ENCODE measurements around the gene SRPRB.

SRPRB gene, protein sequence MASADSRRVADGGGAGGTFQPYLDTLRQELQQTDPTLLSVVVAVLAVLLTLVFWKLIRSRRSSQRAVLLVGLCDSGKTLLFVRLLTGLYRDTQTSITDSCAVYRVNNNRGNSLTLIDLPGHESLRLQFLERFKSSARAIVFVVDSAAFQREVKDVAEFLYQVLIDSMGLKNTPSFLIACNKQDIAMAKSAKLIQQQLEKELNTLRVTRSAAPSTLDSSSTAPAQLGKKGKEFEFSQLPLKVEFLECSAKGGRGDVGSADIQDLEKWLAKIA

DNA sequence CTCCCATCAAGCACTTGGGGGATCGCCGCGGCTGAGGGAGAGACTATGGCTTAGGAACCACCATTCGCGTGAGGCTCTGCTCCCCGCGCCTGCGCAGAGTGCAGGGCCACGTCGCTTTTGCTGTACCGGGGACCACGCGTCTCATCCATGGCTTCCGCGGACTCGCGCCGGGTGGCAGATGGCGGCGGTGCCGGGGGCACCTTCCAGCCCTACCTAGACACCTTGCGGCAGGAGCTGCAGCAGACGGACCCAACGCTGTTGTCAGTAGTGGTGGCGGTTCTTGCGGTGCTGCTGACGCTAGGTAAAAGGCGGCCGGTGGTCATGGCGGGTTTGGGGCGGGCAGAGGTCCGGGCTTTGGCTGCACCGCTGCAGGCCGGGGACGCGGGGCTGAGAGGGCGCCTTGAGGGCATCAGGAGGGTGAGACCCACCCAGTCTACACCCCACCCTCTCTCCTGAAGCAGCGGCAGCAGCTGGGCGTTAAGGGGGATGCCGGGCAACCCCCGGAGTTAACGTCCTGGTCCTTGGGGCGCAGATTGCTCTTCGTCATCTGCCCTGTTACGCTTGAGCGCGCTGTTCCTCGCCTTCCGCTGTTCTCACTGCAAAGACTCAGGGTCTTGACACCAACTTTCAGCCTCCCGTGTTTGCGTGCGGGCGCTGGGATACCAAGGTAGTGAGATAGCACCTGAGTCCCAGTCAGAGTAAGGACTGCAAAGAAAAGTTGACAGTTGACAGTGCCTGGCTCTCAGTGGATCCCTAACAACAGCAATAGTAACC is at the start of gene SRPRB:
Gene SRPRB (plus strand): TSS at position 114 of the 774 bp plus-strand sequence. CDS start 34 bp downstream, at position 148.
- Mint-ChIP-seq H3K27ac (peak within 1 kb of the TSS; percentile 97), H3K9me3 (no peaks in the 10 kb centered on the region), H3K4me3 (peak within 1 kb of the TSS; percentile 95), H3K36me3 (ENCODE audit: low read depth) (peaks cover 11% of the 10 kb centered on the region), H3K27me3 (ENCODE audit: low read depth) (peaks cover 13% of the 10 kb centered on the region), H3K4me1 (ENCODE audit: low read depth) (peaks cover 16% of the 10 kb centered on the region)

DNA sequence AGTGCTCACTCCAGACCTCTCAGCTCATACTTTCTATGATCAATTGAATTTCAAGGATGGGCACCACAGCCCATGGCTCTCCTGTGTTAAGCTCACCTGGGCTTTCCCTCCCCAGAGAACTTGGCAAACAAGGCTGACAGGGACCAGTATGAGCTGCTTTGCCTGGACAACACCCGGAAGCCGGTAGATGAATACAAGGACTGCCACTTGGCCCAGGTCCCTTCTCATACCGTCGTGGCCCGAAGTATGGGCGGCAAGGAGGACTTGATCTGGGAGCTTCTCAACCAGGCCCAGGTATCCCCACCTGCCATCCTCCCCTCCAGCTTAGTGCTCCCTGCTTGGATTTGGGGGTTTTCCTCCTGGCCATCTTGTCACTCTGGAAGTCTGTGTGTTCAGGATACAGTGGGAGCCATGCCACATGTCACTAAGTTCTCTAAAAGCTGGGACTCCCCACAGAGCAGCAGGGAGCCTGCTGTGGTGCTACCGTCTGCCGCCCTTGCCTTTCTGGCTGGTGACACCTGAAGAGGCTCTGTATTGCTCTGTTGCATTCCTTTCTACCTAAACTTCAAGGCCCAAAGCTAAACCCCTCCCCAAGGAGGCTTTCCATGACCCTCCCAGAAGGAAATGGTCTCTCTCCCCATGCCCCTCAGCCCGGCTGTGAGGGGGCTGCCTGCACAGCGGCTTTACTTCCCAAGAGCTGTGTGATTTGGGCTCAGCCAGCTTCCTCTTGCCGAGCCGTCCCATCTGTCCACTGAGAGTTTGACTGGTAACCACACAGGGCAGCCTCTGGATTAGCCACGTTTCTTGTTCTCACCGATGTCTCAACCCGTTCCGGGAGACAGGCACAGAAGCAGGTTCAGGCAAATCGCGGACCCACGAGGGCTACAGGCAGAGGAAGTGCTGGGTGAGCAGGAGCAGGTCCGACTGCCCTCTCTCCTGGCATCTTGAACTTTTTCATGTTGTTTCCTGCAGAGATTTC is 48.6 kb upstream of the SRPRB start:
- H3K36me3 Mint-ChIP-seq (ENCODE audit: low read depth), result no peaks in the 10 kb centered on the region
- no peak overlapping the region for H3K27ac Mint-ChIP-seq
- no peaks in the 10 kb centered on the region for H3K27me3 Mint-ChIP-seq (ENCODE audit: low read depth)
- no peaks in the 10 kb centered on the region for H3K4me1 Mint-ChIP-seq (ENCODE audit: low read depth)
- no peaks in the 10 kb centered on the region for H3K9me3 Mint-ChIP-seq
- H3K4me3 Mint-ChIP-seq, result no peak overlapping the region

DNA sequence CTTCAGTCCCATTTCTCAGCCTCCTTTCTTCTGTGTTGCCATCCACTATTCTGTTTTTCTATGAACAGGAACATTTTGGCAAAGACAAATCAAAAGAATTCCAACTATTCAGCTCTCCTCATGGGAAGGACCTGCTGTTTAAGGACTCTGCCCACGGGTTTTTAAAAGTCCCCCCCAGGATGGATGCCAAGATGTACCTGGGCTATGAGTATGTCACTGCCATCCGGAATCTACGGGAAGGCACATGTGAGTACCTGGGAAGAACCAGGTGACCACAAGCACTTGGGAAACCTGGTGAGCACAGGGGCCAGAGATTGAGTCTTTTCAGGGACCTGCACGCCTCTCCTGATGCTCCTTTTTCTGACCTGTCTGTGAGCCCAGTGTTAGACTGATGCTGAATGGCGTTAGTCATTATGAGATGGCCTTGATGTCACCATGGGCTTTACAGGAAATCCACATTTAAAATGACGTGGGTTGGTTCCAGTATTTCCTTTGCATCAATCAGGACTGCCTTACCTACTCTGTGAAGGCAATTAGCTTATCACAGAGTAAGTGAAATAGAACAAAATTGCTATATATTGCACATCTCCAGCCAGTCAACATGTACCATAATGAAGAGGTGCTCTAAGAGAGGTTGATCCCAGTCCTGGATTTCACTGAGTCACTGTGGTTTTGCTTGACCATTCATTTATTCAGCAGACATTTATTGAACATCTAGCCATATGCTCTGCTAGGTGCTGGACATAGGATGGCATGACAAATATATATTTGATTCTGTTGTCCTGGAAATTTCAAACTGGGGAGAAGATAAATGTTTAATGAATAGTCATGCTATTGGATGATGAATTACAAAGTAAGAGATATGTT is 47.7 kb upstream of the SRPRB start:
- H3K4me1 Mint-ChIP-seq (ENCODE audit: low read depth), result no peaks in the 10 kb centered on the region
- no peaks in the 10 kb centered on the region for H3K36me3 Mint-ChIP-seq (ENCODE audit: low read depth)
- no peak overlapping the region for H3K4me3 Mint-ChIP-seq
- no peaks in the 10 kb centered on the region for H3K9me3 Mint-ChIP-seq
- no peaks in the 10 kb centered on the region for H3K27me3 Mint-ChIP-seq (ENCODE audit: low read depth)
- no peak overlapping the region for H3K27ac Mint-ChIP-seq

DNA sequence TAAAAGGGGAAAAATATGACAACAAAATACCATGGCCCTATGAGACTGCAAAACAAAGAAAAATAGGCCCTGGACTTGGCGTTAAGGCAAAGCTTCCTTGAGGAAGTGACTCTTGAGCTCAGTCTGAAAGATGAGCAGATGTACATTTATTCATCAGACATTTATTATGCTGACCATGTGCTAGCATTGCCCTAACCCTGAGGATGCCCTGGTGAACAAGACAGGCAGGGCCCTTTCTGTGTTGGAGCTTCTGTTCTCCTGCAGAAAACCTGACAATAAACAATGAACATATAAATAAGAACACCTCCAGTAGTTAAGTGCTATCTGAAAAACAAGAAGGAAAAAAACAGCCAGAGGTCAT is 47.1 kb upstream of the SRPRB start:
- H3K4me1 Mint-ChIP-seq (ENCODE audit: low read depth), result no peaks in the 10 kb centered on the region
- H3K27me3 Mint-ChIP-seq (ENCODE audit: low read depth), result no peaks in the 10 kb centered on the region
- no peaks in the 10 kb centered on the region for H3K36me3 Mint-ChIP-seq (ENCODE audit: low read depth)
- H3K4me3 Mint-ChIP-seq, result no peak overlapping the region
- H3K9me3 Mint-ChIP-seq, result no peaks in the 10 kb centered on the region
- no peak overlapping the region for H3K27ac Mint-ChIP-seq

DNA sequence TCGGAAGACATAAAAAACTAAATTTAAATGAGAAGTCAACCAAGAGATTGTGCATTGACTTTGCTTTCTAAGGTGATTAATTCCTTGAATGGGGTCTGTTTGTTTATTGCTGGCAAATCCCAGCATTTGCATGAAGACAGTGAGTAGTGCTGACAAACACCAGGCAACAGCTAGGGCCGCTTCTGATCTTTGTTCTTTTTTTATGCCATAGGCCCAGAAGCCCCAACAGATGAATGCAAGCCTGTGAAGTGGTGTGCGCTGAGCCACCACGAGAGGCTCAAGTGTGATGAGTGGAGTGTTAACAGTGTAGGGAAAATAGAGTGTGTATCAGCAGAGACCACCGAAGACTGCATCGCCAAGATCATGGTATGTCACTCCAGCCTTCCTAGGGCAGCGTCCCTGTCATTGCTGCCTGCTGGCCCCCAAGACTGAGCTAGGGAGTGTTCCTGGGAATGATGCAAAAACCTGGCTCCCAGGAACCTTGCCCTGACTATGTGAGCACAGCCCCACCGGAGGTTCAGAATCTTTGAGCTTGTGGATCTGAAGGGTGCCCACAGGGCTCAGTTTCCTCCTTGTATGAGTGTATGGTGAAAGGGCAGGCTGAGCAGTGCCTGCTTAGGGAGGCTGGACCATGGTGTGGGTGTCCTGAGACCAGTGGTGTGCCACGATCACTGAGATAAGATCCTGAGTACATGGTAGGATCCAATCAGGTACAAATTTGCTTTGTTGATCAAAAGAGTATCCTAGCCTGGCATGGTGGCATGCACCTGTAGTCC is 46.5 kb upstream of the SRPRB start:
- Mint-ChIP-seq H3K36me3 (ENCODE audit: low read depth) (no peaks in the 10 kb centered on the region), H3K9me3 (no peaks in the 10 kb centered on the region), H3K4me3 (no peak overlapping the region), H3K27me3 (ENCODE audit: low read depth) (peaks cover 4% of the 10 kb centered on the region), H3K4me1 (ENCODE audit: low read depth) (no peaks in the 10 kb centered on the region), H3K27ac (no peak overlapping the region)

DNA sequence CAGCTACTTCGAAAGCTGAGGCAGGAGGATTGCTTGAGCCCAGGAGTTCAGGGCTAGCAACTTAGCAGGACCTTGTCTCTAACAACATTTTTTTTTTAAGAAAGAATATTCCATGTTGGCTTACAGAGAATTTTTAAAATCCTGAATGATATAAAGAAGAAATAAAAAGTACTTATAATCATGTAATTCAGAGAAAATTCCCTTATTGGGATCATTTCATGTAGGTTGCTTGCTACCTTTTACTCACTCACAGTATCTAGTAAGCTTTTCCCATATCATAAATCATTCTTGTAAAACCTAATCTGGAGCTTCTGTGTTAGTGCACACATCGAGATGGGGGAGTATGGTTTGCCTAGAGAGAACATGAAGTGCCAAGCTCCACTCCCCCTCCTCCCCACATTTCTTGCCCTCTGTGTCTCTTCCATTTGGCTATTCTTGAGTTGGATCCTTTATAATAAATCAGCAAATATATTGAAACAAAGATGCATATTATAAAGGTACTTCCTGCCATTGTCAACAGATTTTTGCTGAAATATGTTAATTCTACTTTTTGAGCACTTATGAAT is 45.8 kb upstream of the SRPRB start:
- Mint-ChIP-seq H3K4me1 (ENCODE audit: low read depth) (no peaks in the 10 kb centered on the region), H3K27ac (no peak overlapping the region), H3K4me3 (no peak overlapping the region), H3K36me3 (ENCODE audit: low read depth) (no peaks in the 10 kb centered on the region), H3K9me3 (no peaks in the 10 kb centered on the region), H3K27me3 (ENCODE audit: low read depth) (peaks cover 4% of the 10 kb centered on the region)

DNA sequence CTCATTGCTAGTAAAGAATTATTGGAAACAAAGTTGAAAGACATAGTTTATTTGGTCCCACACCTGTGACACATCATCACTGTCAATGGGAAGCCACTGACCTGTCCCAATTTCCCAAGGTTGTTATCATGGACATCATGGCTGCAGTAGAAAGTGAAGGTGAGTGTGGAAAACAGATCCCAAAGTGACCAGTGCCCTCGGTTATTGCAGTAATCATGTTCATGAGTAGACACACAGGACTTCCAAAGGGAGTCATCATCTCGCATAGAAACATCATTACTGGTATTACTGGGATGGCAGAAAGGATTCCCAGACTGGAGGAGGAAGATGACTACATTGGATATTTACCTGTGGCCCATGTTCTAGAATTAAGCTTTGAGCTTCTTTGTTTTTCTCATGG is 44.7 kb upstream of the SRPRB start:
- no peaks in the 10 kb centered on the region for H3K9me3 Mint-ChIP-seq
- no peaks in the 10 kb centered on the region for H3K36me3 Mint-ChIP-seq (ENCODE audit: low read depth)
- H3K4me3 Mint-ChIP-seq, result no peak overlapping the region
- H3K4me1 Mint-ChIP-seq (ENCODE audit: low read depth), result no peaks in the 10 kb centered on the region
- peaks cover 7% of the 10 kb centered on the region for H3K27me3 Mint-ChIP-seq (ENCODE audit: low read depth)
- no peak overlapping the region for H3K27ac Mint-ChIP-seq

DNA sequence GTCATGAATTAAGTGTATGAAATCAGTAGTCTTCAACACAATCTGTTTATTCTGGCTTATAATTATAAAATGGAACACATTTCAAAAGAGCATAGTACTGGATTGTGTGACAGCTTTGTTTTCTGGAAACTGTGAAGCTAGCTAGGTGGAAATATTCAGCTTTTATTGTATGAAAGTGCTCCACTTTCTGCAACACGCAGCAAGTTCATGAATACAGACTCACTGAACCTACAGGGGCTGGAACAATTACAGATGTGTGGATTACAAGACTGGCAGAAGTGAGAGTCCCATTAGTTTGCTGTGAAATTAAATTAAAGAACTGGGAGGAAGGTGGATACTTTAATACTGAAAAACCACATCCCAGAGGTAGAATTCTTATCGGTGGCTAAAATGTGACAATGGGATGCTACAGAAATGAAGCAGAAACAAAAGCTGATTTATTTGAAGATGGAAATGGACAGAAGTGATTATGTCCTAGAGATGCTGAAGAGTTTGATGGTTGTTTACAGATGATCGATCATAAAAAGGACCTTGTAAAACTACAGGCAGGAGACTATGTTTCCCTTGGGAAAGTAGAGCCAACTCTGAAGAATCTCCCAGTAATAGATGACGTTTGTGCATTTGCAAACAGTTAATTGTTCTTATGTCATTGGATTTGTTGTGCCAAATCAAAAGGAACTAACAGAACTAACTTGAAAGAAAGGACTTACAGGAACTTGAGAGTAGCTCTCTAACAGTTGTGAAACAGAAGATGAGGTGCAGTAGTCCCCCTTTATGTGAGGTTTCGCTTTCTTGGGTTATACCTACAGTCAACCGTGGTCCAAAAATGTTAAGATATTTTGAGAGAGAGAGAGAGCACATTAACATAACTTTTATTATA is 43.8 kb upstream of the SRPRB start:
- no peaks in the 10 kb centered on the region for H3K9me3 Mint-ChIP-seq
- H3K4me3 Mint-ChIP-seq, result no peak overlapping the region
- H3K4me1 Mint-ChIP-seq (ENCODE audit: low read depth), result no peaks in the 10 kb centered on the region
- H3K36me3 Mint-ChIP-seq (ENCODE audit: low read depth), result no peaks in the 10 kb centered on the region
- peaks cover 10% of the 10 kb centered on the region for H3K27me3 Mint-ChIP-seq (ENCODE audit: low read depth)
- no peak overlapping the region for H3K27ac Mint-ChIP-seq

DNA sequence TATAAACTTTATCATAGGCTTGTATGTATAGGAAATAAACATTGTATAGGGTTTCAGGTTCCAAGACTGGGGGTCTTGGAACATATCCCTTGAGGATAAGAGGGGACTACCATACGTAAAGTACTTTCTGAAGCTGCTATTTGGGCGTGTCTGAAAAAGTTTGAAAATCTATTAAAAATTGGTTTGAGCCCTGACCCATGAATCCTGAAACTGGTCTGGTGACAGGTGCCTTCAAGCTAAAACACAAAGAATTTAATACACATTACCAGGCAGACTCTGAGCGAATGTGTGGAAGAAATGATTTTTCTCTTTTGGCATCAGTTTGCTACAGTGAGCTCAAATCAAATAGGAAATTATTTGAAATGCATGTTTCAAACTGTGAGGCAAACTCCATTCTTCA is 43.1 kb upstream of the SRPRB start:
- Mint-ChIP-seq H3K4me1 (ENCODE audit: low read depth) (no peaks in the 10 kb centered on the region), H3K9me3 (no peaks in the 10 kb centered on the region), H3K36me3 (ENCODE audit: low read depth) (no peaks in the 10 kb centered on the region), H3K4me3 (no peak overlapping the region), H3K27ac (no peak overlapping the region), H3K27me3 (ENCODE audit: low read depth) (peaks cover 10% of the 10 kb centered on the region)

DNA sequence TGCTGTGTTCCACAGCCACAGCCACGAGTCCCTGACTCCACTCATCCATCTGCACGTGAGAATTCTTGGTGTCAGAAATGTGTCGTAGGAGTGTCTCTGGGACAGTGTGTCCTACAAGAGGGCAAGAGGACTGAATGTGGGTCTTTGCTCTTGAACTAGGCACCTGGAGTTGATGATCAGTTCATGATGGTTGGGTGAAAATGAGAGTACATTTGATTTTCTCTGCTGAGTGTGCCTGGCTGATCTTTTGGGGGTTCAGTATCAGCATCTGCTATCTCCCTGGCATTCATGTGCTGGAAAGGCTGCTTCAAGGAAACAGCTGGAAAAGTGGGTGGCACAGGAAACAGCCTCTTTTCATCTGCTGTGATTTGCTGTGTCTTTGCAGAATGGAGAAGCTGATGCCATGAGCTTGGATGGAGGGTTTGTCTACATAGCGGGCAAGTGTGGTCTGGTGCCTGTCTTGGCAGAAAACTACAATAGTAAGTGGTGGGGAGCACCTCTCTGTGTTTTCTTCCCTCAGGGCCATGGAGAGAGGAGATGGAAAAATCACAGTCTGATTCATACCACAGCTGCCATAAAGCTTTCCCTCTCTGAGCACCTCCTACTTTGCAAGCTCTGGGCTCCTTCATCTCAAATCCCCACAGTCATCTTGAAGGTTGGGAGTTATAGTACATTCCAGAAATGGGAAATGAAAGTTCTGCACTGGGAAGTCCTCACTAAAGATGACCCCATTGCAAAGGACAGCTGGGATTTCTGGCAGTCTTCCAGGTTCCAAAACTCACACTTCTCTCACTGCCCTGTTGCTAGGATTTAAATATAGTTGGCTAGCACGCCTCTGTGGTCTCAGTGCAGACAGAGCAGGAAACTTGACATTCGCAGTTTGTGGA is 41.6 kb upstream of the SRPRB start:
- H3K27ac Mint-ChIP-seq, result no peak overlapping the region
- no peaks in the 10 kb centered on the region for H3K4me1 Mint-ChIP-seq (ENCODE audit: low read depth)
- H3K4me3 Mint-ChIP-seq, result no peak overlapping the region
- no peaks in the 10 kb centered on the region for H3K9me3 Mint-ChIP-seq
- peaks cover 10% of the 10 kb centered on the region for H3K27me3 Mint-ChIP-seq (ENCODE audit: low read depth)
- no peaks in the 10 kb centered on the region for H3K36me3 Mint-ChIP-seq (ENCODE audit: low read depth)

DNA sequence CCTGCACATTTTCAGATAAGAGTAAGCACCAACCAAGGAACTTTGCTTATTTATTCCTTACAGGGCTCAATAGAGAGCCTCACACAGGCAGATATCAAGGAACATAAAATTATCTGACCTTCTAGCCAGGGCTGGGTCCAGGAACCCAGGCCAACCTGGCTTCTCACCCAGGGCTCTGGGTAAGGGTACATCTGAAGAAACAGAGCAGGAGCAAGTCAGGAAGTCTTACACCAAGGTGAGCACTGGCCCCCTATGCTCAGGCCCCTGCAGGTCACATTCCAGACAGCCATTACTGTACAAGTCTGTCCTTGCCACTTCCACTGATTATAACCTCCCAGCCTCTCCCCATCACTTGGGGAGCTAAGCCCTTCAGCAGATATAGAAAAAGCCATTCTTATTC is 40.4 kb upstream of the SRPRB start:
- H3K4me1 Mint-ChIP-seq (ENCODE audit: low read depth), result no peaks in the 10 kb centered on the region
- H3K4me3 Mint-ChIP-seq, result no peak overlapping the region
- no peaks in the 10 kb centered on the region for H3K9me3 Mint-ChIP-seq
- H3K27me3 Mint-ChIP-seq (ENCODE audit: low read depth), result peaks cover 10% of the 10 kb centered on the region
- H3K27ac Mint-ChIP-seq, result no peak overlapping the region
- H3K36me3 Mint-ChIP-seq (ENCODE audit: low read depth), result no peaks in the 10 kb centered on the region

DNA sequence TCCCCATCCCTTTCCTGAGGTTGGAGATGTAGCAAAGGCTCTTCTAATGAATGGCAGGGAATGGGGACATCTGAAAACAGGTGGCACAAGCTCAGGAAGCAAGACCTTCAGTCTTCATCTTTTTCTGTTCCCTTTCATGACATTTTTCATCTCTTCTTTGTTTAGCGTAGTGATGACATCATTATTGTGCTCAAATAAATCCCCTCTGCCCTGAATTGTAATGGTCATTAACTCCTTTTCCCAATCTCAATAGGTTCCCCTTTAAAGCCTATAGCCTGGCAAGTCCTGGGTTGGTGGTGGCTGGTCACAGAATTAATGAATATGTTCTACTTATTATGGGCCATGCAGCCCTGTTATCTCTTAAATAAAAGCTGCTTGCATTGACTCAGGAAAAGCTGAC is 38.0 kb upstream of the SRPRB start:
- no peaks in the 10 kb centered on the region for H3K9me3 Mint-ChIP-seq
- H3K27ac Mint-ChIP-seq, result no peak overlapping the region
- peaks cover 10% of the 10 kb centered on the region for H3K27me3 Mint-ChIP-seq (ENCODE audit: low read depth)
- H3K4me1 Mint-ChIP-seq (ENCODE audit: low read depth), result no peaks in the 10 kb centered on the region
- no peak overlapping the region for H3K4me3 Mint-ChIP-seq
- H3K36me3 Mint-ChIP-seq (ENCODE audit: low read depth), result no peaks in the 10 kb centered on the region
